Forelimb muscle (tissue), 1 donor: ENCODE results near the gene PGPEP1. TPM values are rescaled to one million over a fixed set of nuclear protein-coding genes. Genes with fewer than 3 reads are reported as not detected.
A peak's percentile ranks its signal among the peaks of the same experiment; 100 is the strongest.
"Not testable (repeated sequence)": the region's sequence is repeated elsewhere in the genome, so short reads cannot be mapped to it uniquely, and the experiment has no call there.

Experiments used
- DNase-seq: peaks from one replicate; pipeline ENCODE4 v3.0.0-alpha.2; 2013; ENCODE audit warnings: low read depth
- polyA plus RNA-seq: library from polyadenylated mRNA; unstranded; fragments of 120-200 nt; gene quantifications from one replicate; pipeline ENCODE4 v1.2.1, GENCODE V29; 2013; ENCODE audit not compliant: insufficient read length

PGPEP1 gene
- polyA plus RNA-seq, 1 donor = 8.1 TPM

GRCh38 chr19:18364277-18364825 is 24.0 kb downstream of the PGPEP1 start:
- DNase-seq = not testable (repeated sequence)

- peak; percentile 60 for DNase-seq
These were observed 24.6 kb downstream of the PGPEP1 start for GRCh38 chr19:18364826-18365528.

- no peak for DNase-seq
These were observed 25.6 kb downstream of the PGPEP1 start for GRCh38 chr19:18366021-18366435.

GRCh38 chr19:18368504-18369222 is 28.3 kb downstream of the PGPEP1 start:
- DNase-seq = no peak

- DNase-seq = no peak
These were observed 33.1 kb downstream of the PGPEP1 start for GRCh38 chr19:18373407-18373891.

GRCh38 chr19:18373892-18374629 is 33.7 kb downstream of the PGPEP1 start:
- DNase-seq = peak; percentile 60

- DNase-seq = no peak
These were observed 36.6 kb downstream of the PGPEP1 start for GRCh38 chr19:18377026-18377425.

GRCh38 chr19:18379803-18380747 is 39.7 kb downstream of the PGPEP1 start:
- DNase-seq = peak; percentile 68

- no peak for DNase-seq
These were observed 40.4 kb downstream of the PGPEP1 start for GRCh38 chr19:18380843-18381242.

- not testable (repeated sequence) for DNase-seq
These were observed 43.2 kb downstream of the PGPEP1 start for GRCh38 chr19:18383622-18384021.

- no peak for DNase-seq
These were observed 44.4 kb downstream of the PGPEP1 start for GRCh38 chr19:18384775-18385174.

GRCh38 chr19:18385359-18385674 is 44.9 kb downstream of the PGPEP1 start:
- no peak for DNase-seq

GRCh38 chr19:18385675-18386542 is 45.5 kb downstream of the PGPEP1 start, which contains the start of gene GDF15:
TSS of gene GDF15 (plus strand) at chr19:18386158. CDS start at chr19:18386190, 32 bp downstream.
- no peak for DNase-seq

- no peak for DNase-seq
These were observed 46.3 kb downstream of the PGPEP1 start for GRCh38 chr19:18386543-18387271.

GRCh38 chr19:18388100-18388959 is 47.9 kb downstream of the PGPEP1 start:
- no peak for DNase-seq

GRCh38 chr19:18388960-18389725 is 48.7 kb downstream of the PGPEP1 start:
- DNase-seq = no peak

- DNase-seq = no peak
These were observed 49.3 kb downstream of the PGPEP1 start for GRCh38 chr19:18389726-18390064.
